K562 (cell line): ENCODE measurements around the gene TTC5. TPM values are rescaled to one million over a fixed set of nuclear protein-coding genes. Genes with fewer than 3 reads are reported as not detected.

Experiments
- CBX1 ChIP-seq: sonication (generic); IDR thresholded peaks from 2 replicates; pipeline ENCODE4 v1.6.1; 2016; ENCODE audit warnings: antibody characterized with exemption, low read depth, mild to moderate bottlenecking
- E2F8 ChIP-seq: fragments of 450-650 bp; IDR thresholded peaks from 2 replicates; pipeline ENCODE4 v1.7.1; 2018; ENCODE audit warnings: mild to moderate bottlenecking, low read depth; ENCODE audit not compliant: partially characterized antibody
- EZH2 ChIP-seq: IDR thresholded peaks from 2 replicates; pipeline ENCODE4 v1.6.1; 2012; ENCODE audit warnings: low read depth, mild to moderate bottlenecking, inconsistent platforms, low read length, borderline replicate concordance
- FOXK2 ChIP-seq, 2 experiments: fragments of 450-650 bp; IDR thresholded peaks in 1 of 2; conservative IDR thresholded peaks in 1 of 2; 2 replicates each; pipeline ENCODE4 v1.6.1; 2016; ENCODE audit warnings: low read depth in 2 of 2, mild to moderate bottlenecking in 1 of 2
- HEY1 ChIP-seq: fragments of 250-450 bp; sonication (Bioruptor Pico); IDR thresholded peaks from 2 replicates; pipeline ENCODE4 v1.5.0; 2020; ENCODE audit warnings: mild to moderate bottlenecking, moderate library complexity, borderline replicate concordance
- HIVEP1 ChIP-seq: fragments of 250-450 bp; sonication (Bioruptor Pico); IDR thresholded peaks from 2 replicates; pipeline ENCODE4 v1.4.0; 2020; ENCODE audit warnings: mild to moderate bottlenecking
- JUND ChIP-seq, 2 experiments: IDR thresholded peaks; 2 replicates in 1 of 2; 3 replicates in 1 of 2; pipeline ENCODE4 v1.6.1; 2011; ENCODE audit warnings: borderline replicate concordance in 2 of 2, low read depth in 2 of 2, low read length in 2 of 2, improper control_type of control experiment in 1 of 2, missing biosample characterization in 1 of 2, missing genetic modification characterization in 1 of 2, missing genetic modification reagents in 1 of 2
- NCOR1 ChIP-seq: fragments of 450-650 bp; IDR thresholded peaks from 2 replicates; pipeline ENCODE4 v1.6.1; 2016; ENCODE audit warnings: mild to moderate bottlenecking, moderate library complexity
- POU5F1 ChIP-seq: fragments of 150-350 bp; IDR thresholded peaks from 2 replicates; pipeline ENCODE4 v1.6.1; 2014; ENCODE audit warnings: borderline replicate concordance, low read length, low read depth, mild to moderate bottlenecking; ENCODE audit not compliant: partially characterized antibody
- RBM25 ChIP-seq: fragments of 200-400 bp; formaldehyde crosslinking; IDR thresholded peaks from 2 replicates; pipeline ENCODE4 v1.6.1; 2018; ENCODE audit warnings: low read length, low read depth, moderate library complexity; ENCODE audit not compliant: severe bottlenecking
- SRF ChIP-seq, 2 experiments: fragments of 250-450, 450-650 bp in 1 of 2; sonication (Bioruptor Pico) in 1 of 2; sonication (generic) in 1 of 2; formaldehyde crosslinking; IDR thresholded peaks; 2 replicates each; pipeline versions ENCODE4 v1.5.0 to v1.5.1; 2020 to 2022; ENCODE audit warnings: mild to moderate bottlenecking in 1 of 2, missing genetic modification reagents in 1 of 2
- STAT5A ChIP-seq: IDR thresholded peaks from 2 replicates; pipeline ENCODE4 v1.6.1; 2012; ENCODE audit warnings: low read length, inconsistent platforms, borderline replicate concordance
- TCFL5 ChIP-seq: fragments of 250-450 bp; sonication (Bioruptor Pico); conservative IDR thresholded peaks from 2 replicates; pipeline ENCODE4 v1.6.1; 2021; ENCODE audit warnings: mild to moderate bottlenecking, moderate library complexity, matching md5 sums
- ZBED1 ChIP-seq: IDR thresholded peaks from 2 replicates; pipeline ENCODE4 v1.6.1; 2014
- ZNF134 ChIP-seq: fragments of 250-450 bp; sonication (Bioruptor Pico); conservative IDR thresholded peaks from 2 replicates; pipeline ENCODE4 v1.4.0; 2020
- polyA plus RNA-seq, 8 experiments: library from polyadenylated mRNA; depleted of rRNA in 4 of 8; stranded (reverse) in 5 of 8; unstranded in 3 of 8; fragments of >200 nt; fragmentation: Nextera tagmentation in 2 of 8; fragmentation: Illumina TruSeq in 1 of 8; extraction: Ambion mirVana in 2 of 8; extraction: Trizol in 1 of 8; gene quantifications; 2 replicates each; pipeline versions ENCODE4 v1.2.1 to v1.2.3, GENCODE V29; 2011 to 2014; ENCODE audit warnings: inconsistent platforms in 1 of 8, missing spikeins in 1 of 8
- total RNA-seq, 7 experiments: library from RNA; depleted of rRNA in 6 of 7; stranded (reverse); fragments of >200 nt in 6 of 7; fragmentation: Illumina TruSeq in 2 of 7; extraction: Trizol in 2 of 7; gene quantifications; 2 replicates each; pipeline versions ENCODE4 v1.2.1 to v1.2.3, GENCODE V29; 2011 to 2021; ENCODE audit warnings: low replicate concordance in 1 of 7
- TF ChIP-seq, protein P1 (sequence below): fragments of 250-450 bp; sonication (Bioruptor Pico); IDR thresholded peaks from 2 replicates; pipeline ENCODE4 v1.6.1; 2021; ENCODE audit warnings: mild to moderate bottlenecking
- TF ChIP-seq, protein P2 (sequence below): sonication (generic); formaldehyde crosslinking; IDR thresholded peaks from 2 replicates; pipeline ENCODE4 v1.8.1; 2023; ENCODE audit warnings: mild to moderate bottlenecking, missing genetic modification reagents

The TTC5 gene
- total and polyA plus RNA-seq, 9 of the 15 experiments (the other 6 are each of a cell fraction or from before 2014, with no cell fraction given) = 4.8 to 17.1 (median 7.5) TPM

DNA sequence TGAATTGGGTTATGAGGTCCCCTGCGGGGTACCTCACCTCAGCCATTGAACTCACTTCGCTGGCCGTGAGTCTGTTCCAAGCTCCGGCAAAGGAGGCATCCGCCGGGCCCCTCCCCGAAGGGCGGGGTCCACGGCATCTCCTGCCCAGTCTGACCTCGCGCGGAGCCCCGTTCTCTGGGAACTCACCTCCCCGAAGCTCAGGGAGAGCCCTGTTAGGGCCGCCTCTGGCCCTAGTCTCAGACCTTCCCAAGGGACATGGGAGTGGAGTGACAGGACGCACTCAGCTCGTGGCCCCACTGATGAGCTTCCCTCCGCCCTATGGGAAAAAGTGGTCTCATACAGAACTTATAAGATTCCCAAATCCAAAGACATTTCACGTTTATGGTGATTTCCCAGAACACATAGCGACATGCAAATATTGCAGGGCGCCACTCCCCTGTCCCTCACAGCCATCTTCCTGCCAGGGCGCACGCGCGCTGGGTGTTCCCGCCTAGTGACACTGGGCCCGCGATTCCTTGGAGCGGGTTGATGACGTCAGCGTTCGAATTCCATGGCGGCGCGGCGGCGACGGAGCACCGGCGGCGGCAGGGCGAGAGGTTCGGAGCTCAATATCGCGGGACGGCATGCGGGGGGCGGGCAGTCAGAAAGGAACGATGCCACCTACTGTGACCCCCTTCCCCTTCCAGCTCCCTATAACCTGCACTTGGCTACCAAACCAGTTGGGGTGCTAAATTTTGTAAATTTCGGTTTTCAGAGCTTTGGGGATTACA lies 37.5 kb upstream of the TTC5 start, which contains the start of gene PARP2 (continued):
- TF ChIP-seq E2F8 (peak; percentile 52), NCOR1 (peak; percentile 48), HEY1 (CRISPR knock-in tag) (no peak), TCFL5 (CRISPR knock-in tag) (no peak), HIVEP1 (CRISPR knock-in tag) (no peak), FOXK2 (conservative IDR thresholded peaks at IDR 0.05 in 1 of 2, IDR thresholded peaks at IDR 0.05 in 1 of 2; ENCODE audit: low read depth in 2 of 2) (peak; percentile 13 to 52; a peak in 2 of 4 replicates), POU5F1 (no peak), CBX1 (peak; percentile 86; the same call in 1 of the 2 replicates), STAT5A (peak; percentile 19; the same call in 1 of the 2 replicates), JUND (IDR thresholded peaks at IDR 0.05; ENCODE audit: borderline replicate concordance, low read depth, low read length) (peak; percentile 92), JUND (tag; IDR thresholded peaks at IDR 0.05; ENCODE audit: borderline replicate concordance, low read depth, low read length) (peak; percentile 88; the same call in 2 of the 3 replicates), EZH2 (no peak), RBM25 (peak; percentile 21), ZBED1 (peak; percentile 83), SRF (CRISPR knock-in tag; IDR thresholded peaks at IDR 0.05) (peak in 1 of 2 experiments; percentile 74; a peak in 2 of 4 replicates), ZNF134 (no peak)
- TF ChIP-seq, protein P1, sequence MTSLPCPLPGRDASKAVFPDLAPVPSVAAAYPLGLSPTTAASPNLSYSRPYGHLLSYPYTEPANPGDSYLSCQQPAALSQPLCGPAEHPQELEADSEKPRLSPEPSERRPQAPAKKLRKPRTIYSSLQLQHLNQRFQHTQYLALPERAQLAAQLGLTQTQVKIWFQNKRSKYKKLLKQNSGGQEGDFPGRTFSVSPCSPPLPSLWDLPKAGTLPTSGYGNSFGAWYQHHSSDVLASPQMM (CRISPR knock-in tag) = no peak
- TF ChIP-seq, protein P2, sequence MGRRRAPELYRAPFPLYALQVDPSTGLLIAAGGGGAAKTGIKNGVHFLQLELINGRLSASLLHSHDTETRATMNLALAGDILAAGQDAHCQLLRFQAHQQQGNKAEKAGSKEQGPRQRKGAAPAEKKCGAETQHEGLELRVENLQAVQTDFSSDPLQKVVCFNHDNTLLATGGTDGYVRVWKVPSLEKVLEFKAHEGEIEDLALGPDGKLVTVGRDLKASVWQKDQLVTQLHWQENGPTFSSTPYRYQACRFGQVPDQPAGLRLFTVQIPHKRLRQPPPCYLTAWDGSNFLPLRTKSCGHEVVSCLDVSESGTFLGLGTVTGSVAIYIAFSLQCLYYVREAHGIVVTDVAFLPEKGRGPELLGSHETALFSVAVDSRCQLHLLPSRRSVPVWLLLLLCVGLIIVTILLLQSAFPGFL (CRISPR knock-in tag) = no peak
- TF ChIP-seq, all 486 proteins: peak for 121
